GM21360 (cell line): Measurements from ENCODE around the gene CELA3B.
"Not testable (repeated sequence)": the region's sequence is repeated elsewhere in the genome, so short reads cannot be mapped to it uniquely, and the experiment has no call there.

Experiments used
- ATAC-seq: cut with Tn5 transposase; IDR thresholded peaks from one replicate; pipeline ENCODE4 v1.9.1; 2021; ENCODE audit warnings: mild to moderate bottlenecking, moderate library complexity; ENCODE audit not compliant: unreplicated experiment

The CELA3B gene

DNA sequence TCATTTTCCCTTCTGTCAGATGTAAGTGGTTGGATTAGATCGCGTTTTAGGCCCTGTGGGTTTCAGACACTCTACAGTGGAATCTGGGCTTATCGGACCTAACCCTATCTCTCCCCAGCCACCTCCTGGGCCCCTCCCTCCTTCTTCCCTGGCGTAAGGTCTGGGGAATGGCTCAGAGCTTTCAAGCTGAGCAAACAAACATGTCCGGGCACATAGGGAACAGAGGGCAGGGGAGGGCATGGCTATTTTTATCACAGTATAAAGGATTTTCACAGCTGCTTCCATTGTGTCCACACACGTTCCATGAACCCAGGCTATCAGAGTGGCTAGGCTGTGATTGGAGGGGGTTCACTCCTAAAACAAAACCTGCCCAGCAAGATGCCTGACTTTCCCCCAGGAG, 2.1 kb upstream of the CELA3B start:
- ATAC-seq = not testable (repeated sequence)

DNA sequence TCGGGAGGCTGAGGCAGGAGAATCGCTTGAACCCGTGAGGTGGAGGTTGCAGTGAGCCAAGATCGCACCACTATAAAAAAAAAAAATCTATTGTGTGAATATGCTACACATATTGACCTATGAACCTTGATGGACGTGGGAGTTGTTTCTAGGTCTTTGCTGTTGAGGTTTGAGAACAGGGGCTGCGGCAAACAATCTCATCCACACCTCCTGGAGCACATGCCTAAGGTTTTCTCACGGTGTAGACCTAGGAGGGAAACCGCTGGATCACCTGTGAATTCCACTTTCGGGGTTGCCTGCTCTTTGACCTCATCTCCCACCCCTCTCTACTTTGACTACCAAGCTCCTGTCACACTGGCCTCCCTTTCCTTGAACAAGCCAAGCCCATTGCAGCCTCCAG, 1.5 kb upstream of the CELA3B start:
- ATAC-seq = not testable (repeated sequence)

- ATAC-seq = not testable (repeated sequence)
Measured at GRCh38 chr1:21978209-21978608, 1.4 kb downstream of the CELA3B start.

DNA sequence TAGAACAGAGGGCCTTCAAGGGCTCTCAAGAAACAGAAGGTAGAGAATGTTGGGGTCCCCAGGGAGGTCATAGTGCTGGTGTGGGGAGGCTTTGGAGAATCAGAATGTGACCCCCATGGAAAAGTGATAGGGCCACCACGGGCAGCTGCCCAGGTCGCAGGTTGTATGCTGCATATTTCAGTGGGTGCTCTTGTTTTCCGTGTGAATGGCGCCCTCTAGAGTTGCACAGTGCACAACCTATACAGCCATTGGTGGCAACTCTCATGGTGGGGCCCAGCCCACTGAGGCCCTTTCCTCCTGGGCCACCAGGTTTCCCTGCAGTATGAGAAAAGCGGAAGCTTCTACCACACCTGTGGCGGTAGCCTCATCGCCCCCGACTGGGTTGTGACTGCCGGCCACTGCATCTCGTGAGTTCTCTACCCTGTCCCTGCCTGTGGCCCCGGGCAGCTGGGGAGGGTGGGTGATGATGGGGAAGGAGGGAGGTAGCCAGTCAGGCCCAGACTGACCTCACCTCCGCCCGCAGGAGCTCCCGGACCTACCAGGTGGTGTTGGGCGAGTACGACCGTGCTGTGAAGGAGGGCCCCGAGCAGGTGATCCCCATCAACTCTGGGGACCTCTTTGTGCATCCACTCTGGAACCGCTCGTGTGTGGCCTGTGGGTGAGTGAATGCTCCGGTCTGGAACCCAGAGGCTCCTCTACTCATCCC, 3.8 kb downstream of the CELA3B start:
- not testable (repeated sequence) for ATAC-seq

- ATAC-seq = not testable (repeated sequence)
Measured at GRCh38 chr1:21981253-21981652, 4.4 kb downstream of the CELA3B start.

DNA sequence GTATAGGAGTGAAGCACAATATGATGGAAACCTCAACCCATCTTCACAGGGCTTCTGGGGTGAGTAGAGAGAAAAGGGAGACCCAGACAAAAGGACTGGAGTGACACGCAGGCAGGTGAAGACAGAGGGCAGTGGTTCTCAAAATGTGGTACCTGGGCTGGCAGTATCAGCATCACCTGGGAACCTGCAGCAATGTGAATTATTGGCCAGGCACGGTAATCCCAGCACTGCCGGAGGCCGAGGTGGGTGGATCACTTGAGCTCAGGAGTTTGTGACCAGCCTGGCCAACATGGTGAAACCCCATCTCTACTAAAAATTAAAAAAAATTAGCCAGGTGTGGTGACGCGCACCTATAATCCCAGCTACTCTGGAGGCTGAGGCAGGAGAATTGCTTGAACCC, 5.3 kb downstream of the CELA3B start:
- ATAC-seq = not testable (repeated sequence)

GRCh38 chr1:21983539-21983938, 6.7 kb downstream of the CELA3B start:
- ATAC-seq = not testable (repeated sequence)

DNA sequence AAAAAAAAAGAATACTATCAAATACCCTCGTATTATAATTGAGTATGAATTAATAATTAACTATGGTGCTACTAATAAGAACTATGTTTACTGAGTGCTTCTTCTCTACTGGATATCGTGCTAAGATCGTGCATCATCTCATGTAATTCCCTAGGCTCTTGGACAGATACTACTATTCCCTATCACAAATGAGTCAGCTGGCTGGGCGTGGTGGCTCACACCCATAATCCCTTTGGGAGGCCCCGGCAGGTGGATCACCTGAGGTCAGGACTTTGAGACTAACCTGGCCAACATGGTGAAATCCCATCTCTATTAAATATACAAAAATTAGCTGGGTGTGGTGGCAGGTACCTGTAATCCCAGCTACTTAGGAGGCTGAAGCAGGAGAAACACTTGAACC, 9.1 kb downstream of the CELA3B start:
- not testable (repeated sequence) for ATAC-seq

- ATAC-seq = not testable (repeated sequence)
Measured at GRCh38 chr1:21986386-21986785, 9.6 kb downstream of the CELA3B start.

GRCh38 chr1:21989672-21990393, 13.0 kb downstream of the CELA3B start:
- not testable (repeated sequence) for ATAC-seq

DNA sequence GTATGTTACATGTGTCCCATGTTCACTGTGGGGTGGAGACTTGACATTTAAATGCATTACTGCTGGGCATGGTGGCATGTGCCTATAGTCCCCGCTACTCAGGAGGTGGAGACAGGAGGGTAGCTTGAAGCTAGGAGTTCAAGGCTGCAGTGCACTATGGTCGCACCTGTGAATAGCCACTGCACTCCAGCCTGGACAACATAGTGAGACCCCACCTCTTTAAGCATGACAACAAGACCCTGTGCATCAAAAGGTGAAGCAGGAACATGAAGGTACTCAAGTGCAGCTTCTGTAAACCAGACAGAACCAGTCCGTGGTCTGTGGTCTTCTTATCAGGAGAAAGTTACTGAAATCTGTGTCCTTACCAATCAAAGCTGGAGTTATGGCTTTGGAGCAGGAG, 15.4 kb downstream of the CELA3B start:
- not testable (repeated sequence) for ATAC-seq

DNA sequence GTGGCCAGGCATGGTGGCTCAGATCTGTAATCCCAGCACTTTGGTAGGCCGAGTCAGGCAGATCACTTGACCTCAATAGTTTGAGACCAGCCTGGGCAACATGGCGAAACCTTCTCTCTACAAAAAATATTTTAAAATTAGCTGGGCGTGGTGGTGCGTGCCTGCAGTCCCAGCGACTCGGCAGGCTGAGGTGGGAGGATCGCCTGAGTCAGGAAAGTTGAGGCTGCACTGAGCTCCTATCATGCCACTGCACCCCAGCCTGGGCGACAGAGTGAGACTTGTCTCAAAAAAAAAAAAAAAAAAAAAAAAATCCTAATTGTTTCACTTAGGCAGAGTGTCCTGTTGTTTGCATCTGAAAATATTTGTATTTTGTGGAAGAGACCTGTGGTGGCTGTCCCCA, 17.9 kb downstream of the CELA3B start:
- ATAC-seq = not testable (repeated sequence)

- ATAC-seq = not testable (repeated sequence)
Measured at GRCh38 chr1:21996663-21996970, 19.8 kb downstream of the CELA3B start.

DNA sequence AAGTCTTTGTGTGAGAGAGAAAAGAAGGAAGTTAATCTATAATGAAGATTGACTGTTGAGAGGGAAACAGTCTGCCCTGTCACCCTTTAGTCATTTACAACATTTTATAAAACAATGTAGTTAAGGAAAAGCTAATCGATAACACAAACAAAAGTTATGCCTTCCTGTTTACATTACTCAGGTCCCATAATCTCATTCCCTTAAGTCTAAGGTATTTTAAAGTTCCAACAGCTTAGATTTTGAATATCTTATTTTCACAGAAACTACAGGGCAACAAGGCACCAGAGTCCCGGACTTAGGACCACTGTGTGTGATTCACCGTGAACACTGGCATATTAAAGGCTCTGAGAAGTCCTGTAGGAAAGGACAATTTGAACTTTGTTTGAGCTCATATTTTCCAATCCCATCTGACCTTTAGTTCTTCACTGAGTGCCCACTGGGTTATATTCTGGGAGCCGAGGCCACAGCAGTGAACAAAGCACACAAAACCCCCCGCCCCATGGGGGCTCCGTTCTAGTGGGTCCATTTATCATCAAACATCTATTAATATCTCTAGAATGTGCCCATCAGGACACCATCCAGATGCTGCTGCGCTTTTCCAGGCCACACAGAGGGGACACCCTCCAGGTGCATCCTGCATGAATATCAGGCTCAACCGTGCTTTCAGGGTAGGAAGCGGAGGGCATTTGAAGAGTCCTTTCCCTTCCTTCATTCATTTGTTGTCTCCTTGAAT, 21.2 kb downstream of the CELA3B start:
- ATAC-seq = not testable (repeated sequence)

DNA sequence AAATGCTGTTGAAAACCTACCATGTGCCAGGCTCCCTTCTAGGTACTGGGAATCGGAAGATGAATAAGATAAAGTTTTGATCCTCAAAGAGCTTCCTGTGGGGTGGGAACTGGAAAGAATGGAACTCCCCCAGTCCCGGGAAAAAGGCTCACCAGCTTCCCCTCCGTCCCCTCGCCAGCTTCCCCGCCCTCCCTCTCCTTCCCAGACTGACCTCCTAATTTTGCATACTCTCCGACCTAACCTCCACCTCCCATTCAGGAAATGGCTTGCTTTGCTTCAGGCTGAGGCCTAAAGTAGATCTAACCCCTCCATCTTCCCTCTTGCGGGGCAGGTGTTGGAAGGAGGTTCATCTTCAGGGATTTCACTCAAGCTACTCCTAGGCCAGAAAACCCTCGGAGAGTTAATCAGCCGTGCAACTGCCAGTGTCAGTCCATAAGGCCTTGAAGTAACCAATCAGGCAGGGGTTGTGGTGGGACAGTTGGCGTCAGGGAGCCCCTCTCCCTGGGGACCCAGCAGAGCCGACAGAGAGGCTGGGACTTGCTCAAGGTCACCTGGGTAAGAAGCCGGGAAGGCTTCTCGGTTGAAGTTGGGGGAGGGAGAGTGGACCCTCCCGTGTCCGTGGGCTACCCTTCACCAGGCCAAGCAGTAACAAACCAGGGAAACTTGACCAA, 21.9 kb downstream of the CELA3B start:
- ATAC-seq = not testable (repeated sequence)

GRCh38 chr1:21999645-22000044, 22.8 kb downstream of the CELA3B start:
- ATAC-seq = not testable (repeated sequence)

GRCh38 chr1:22001409-22001808, 24.6 kb downstream of the CELA3B start, which contains the start of gene CELA3A:
Gene CELA3A (plus strand): TSS chr1:22001657. CDS start chr1:22001675, 18 bp downstream.
- ATAC-seq = no peak

GRCh38 chr1:22002461-22002860, 25.6 kb downstream of the CELA3B start:
- not testable (repeated sequence) for ATAC-seq

GRCh38 chr1:22002875-22003274, 26.1 kb downstream of the CELA3B start:
- ATAC-seq = not testable (repeated sequence)

DNA sequence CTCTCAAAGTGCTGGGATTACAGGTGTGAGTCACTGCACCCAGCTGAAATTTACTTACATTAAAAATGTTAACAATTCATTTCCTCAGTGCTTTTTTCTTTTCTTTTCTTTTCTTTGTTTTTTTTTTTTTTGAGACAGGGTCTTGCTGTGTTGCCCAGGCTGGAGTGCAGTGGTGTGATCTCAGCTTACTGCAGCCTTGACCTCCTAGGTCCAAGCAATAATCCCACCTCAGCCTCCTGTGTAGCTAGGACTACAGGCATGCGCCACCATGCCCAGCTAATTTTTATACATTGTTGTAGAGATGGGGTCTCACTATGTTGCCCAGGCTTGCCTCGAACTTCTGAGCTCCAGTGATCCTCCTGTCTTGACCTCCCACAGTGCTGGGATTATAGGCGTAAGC, 27.1 kb downstream of the CELA3B start:
- not testable (repeated sequence) for ATAC-seq
